Measurements from ENCODE around the gene STK32C.

GRCh38 chr10:132276179-132276675 is 31.5 kb downstream of the STK32C start:
- TF ChIP-seq CTCF (IDR thresholded peaks at IDR 0.05) (no peak), POLR2A (IDR thresholded peaks at IDR 0.05) (no peak)
